ENCODE measurements around the gene WRAP53.

DNA sequence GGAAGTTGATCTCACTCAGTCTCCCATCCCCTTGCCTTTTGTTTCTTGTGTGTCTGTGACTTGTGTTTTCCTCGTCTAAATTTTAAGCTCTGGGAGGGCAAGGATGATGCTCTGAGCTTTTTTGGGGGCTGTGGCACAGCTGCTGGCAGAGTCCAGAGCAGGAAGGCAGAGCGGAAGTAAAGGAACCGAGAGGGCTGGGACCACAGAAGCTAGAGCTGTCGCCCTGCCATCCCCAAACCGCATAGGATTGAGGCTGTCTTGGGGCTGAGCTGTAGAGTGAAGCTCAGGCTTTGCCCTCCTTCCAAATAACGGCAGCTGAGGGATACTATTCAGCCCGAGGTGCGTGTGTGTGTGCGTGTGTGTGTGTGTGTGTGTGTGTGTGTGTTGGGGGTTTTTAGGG, 25.5 kb downstream of the WRAP53 start:
- TF ChIP-seq, protein P1, sequence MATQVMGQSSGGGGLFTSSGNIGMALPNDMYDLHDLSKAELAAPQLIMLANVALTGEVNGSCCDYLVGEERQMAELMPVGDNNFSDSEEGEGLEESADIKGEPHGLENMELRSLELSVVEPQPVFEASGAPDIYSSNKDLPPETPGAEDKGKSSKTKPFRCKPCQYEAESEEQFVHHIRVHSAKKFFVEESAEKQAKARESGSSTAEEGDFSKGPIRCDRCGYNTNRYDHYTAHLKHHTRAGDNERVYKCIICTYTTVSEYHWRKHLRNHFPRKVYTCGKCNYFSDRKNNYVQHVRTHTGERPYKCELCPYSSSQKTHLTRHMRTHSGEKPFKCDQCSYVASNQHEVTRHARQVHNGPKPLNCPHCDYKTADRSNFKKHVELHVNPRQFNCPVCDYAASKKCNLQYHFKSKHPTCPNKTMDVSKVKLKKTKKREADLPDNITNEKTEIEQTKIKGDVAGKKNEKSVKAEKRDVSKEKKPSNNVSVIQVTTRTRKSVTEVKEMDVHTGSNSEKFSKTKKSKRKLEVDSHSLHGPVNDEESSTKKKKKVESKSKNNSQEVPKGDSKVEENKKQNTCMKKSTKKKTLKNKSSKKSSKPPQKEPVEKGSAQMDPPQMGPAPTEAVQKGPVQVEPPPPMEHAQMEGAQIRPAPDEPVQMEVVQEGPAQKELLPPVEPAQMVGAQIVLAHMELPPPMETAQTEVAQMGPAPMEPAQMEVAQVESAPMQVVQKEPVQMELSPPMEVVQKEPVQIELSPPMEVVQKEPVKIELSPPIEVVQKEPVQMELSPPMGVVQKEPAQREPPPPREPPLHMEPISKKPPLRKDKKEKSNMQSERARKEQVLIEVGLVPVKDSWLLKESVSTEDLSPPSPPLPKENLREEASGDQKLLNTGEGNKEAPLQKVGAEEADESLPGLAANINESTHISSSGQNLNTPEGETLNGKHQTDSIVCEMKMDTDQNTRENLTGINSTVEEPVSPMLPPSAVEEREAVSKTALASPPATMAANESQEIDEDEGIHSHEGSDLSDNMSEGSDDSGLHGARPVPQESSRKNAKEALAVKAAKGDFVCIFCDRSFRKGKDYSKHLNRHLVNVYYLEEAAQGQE (IDR thresholded peaks at IDR 0.05; ENCODE audit: low read depth, low read length): no peak
- TF ChIP-seq, protein P2, sequence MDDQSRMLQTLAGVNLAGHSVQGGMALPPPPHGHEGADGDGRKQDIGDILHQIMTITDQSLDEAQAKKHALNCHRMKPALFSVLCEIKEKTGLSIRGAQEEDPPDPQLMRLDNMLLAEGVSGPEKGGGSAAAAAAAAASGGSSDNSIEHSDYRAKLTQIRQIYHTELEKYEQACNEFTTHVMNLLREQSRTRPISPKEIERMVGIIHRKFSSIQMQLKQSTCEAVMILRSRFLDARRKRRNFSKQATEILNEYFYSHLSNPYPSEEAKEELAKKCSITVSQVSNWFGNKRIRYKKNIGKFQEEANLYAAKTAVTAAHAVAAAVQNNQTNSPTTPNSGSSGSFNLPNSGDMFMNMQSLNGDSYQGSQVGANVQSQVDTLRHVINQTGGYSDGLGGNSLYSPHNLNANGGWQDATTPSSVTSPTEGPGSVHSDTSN (IDR thresholded peaks at IDR 0.05; ENCODE audit: insufficient replicate concordance, low read depth, low read length): no peak
- TF ChIP-seq RAD51 (IDR thresholded peaks at IDR 0.05) (no peak), SREBF1 (IDR thresholded peaks at IDR 0.05; ENCODE audit: low read length) (no peak)
